Gastroesophageal sphincter (tissue), 4 donors: ENCODE results near the gene MAML3. TPM values are rescaled to one million over a fixed set of nuclear protein-coding genes. Genes with fewer than 3 reads are reported as not detected.

Experiments used
- ATAC-seq: fragments of 150-250 bp; one replicate; pipeline ENCODE4 v1.9.1; 2016; ENCODE audit warnings: mild to moderate bottlenecking, moderate library complexity
- H3K27ac ChIP-seq, 4 donors: fragments of 200-600 bp; sonication (generic) in 3 of 4; 1 replicate in 3 of 4; 2 replicates in 1 of 4; pipeline ENCODE4 v1.5.1; 2016 to 2019
- H3K27me3 ChIP-seq: fragments of 200-600 bp; sonication (generic); one replicate; pipeline ENCODE4 v1.5.1; 2019
- H3K36me3 ChIP-seq, 2 donors: fragments of 200-600 bp; sonication (generic); one replicate each; pipeline ENCODE4 v1.5.1; 2019; ENCODE audit warnings: control low read depth in 1 of 2
- H3K4me1 ChIP-seq, 3 donors: fragments of 200-600 bp; sonication (generic); 1 replicate in 2 of 3; 2 replicates in 1 of 3; pipeline ENCODE4 v1.5.1; 2016 to 2019; ENCODE audit warnings: control low read depth in 2 of 3
- H3K4me3 ChIP-seq, 2 donors: fragments of 200-600 bp; sonication (generic); one replicate each; pipeline ENCODE4 v1.5.1; 2019; ENCODE audit warnings: mild to moderate bottlenecking in 1 of 2, moderate library complexity in 1 of 2
- H3K9me3 ChIP-seq, 3 donors: fragments of 200-600 bp; sonication (generic); one replicate each; pipeline ENCODE4 v1.5.1; 2017 to 2019; ENCODE audit warnings: control low read depth in 2 of 3
- EP300 ChIP-seq: sonication (generic); formaldehyde crosslinking; IDR thresholded peaks from one replicate; pipeline ENCODE4 v1.6.1; 2017; ENCODE audit warnings: antibody characterized with exemption, mild to moderate bottlenecking
- POLR2A ChIP-seq, 2 donors: fragments of 450-650 bp; IDR thresholded peaks; one replicate each; pipeline ENCODE4 v1.6.1; 2017; ENCODE audit warnings: antibody characterized with exemption in 2 of 2, mild to moderate bottlenecking in 2 of 2, moderate library complexity in 1 of 2
- POLR2AphosphoS5 ChIP-seq: sonication (generic); formaldehyde crosslinking; IDR thresholded peaks from one replicate; pipeline ENCODE4 v1.6.1; 2017; ENCODE audit warnings: antibody characterized with exemption
- WGBS, 2 donors: methylation state at CpG; one replicate each; pipeline ENCODE4 v1.1.5; 2018; ENCODE audit warnings: low coverage in 1 of 2; 5-methylcytosine and 5-hydroxymethylcytosine counted together
- total RNA-seq, 4 donors: library from RNA; depleted of rRNA; stranded (reverse); fragments of >200 nt; gene quantifications; one replicate each; pipeline ENCODE4 v1.1.0, GENCODE V29; 2016
- TF ChIP-seq, protein P1 (sequence below), 4 experiments: fragments of 200-600 bp in 2 of 4; fragments of 450-650 bp in 2 of 4; sonication (generic) in 1 of 4; IDR thresholded peaks; one replicate each; pipeline ENCODE4 v1.5.1; 2017 to 2019; ENCODE audit warnings: antibody characterized with exemption in 4 of 4, mild to moderate bottlenecking in 2 of 4, moderate library complexity in 2 of 4

MAML3 gene
- total RNA-seq, 4 donors from 2014 or later = 5.3 to 10.6 (median 9.3) TPM

DNA sequence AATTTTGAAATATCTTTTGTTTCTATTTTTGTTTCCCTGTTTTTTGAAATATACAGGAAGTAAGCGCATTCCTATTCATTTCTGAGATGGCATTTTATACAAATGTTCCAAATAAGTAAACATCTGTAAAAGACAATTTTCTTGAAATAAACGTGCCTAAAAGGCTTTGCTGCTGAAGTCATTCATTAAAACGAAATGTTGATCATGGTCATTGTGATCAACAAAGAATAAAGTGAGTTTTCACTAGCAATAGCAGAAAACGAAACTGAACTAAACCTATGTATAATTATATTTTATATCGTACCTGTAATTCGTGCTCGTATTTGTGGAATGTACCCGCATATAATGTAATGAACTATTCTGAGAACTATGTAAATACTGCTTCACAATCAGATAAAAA lies 267.2 kb downstream of the MAML3 start:
- H3K27ac ChIP-seq = peak overlapping the region; percentile 59 to 76 (median 66)
- H3K36me3 ChIP-seq = peaks cover 0 to 19% of the 10 kb centered on the region in 2 donors
- ATAC-seq = no peak
- peak overlapping the region; percentile 26 to 28 for H3K4me3 ChIP-seq
- TF ChIP-seq POLR2AphosphoS5 (no peak), EP300 (no peak), POLR2A (IDR thresholded peaks at IDR 0.05) (no peak)
- TF ChIP-seq, protein P1, sequence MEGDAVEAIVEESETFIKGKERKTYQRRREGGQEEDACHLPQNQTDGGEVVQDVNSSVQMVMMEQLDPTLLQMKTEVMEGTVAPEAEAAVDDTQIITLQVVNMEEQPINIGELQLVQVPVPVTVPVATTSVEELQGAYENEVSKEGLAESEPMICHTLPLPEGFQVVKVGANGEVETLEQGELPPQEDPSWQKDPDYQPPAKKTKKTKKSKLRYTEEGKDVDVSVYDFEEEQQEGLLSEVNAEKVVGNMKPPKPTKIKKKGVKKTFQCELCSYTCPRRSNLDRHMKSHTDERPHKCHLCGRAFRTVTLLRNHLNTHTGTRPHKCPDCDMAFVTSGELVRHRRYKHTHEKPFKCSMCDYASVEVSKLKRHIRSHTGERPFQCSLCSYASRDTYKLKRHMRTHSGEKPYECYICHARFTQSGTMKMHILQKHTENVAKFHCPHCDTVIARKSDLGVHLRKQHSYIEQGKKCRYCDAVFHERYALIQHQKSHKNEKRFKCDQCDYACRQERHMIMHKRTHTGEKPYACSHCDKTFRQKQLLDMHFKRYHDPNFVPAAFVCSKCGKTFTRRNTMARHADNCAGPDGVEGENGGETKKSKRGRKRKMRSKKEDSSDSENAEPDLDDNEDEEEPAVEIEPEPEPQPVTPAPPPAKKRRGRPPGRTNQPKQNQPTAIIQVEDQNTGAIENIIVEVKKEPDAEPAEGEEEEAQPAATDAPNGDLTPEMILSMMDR (IDR thresholded peaks at IDR 0.05) = no peak
- 22 to 56% methylated on average over 8 of the region's 8 CpGs for WGBS, 2 donors
- H3K4me1 ChIP-seq = peaks cover 7 to 27% (median 10%) of the 10 kb centered on the region in 3 donors
- no peaks in the 10 kb centered on the region for H3K27me3 ChIP-seq
- no peaks in the 10 kb centered on the region for H3K9me3 ChIP-seq

DNA sequence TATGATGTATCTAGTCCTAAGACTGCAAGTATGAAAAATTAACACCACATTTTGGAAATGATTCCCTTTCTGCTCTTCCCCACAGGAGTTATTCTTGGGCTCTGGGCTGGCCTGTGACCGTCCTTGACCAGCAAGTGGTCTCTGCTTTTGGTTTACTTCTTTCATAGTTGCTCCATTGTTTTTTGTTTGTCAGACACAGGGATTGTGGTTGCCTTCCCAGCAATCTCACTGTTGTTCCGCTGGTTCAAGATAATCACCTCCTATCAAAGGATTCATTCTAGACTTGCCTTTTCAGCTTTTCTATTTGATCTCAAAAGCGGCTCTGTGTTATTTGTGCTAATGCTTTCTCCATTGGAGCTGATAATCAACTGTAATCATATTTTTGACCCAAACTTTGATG lies 269.5 kb downstream of the MAML3 start:
- H3K4me3 ChIP-seq = no peak overlapping the region
- no peaks in the 10 kb centered on the region for H3K9me3 ChIP-seq
- TF ChIP-seq, protein P1 (IDR thresholded peaks at IDR 0.05) = no peak
- TF ChIP-seq POLR2AphosphoS5 = no peak
- no peak for TF ChIP-seq POLR2A (IDR thresholded peaks at IDR 0.05)
- TF ChIP-seq EP300 = no peak
- peaks cover 0 to 7% of the 10 kb centered on the region in 2 donors for H3K36me3 ChIP-seq
- H3K27ac ChIP-seq = no peak overlapping the region
- no peaks in the 10 kb centered on the region for H3K27me3 ChIP-seq
- no peak for ATAC-seq
- H3K4me1 ChIP-seq = peaks cover 7 to 27% (median 10%) of the 10 kb centered on the region in 3 donors
- 75 to 94% methylated on average over 1 to 3 of the region's 3 CpGs for WGBS, 2 donors

DNA sequence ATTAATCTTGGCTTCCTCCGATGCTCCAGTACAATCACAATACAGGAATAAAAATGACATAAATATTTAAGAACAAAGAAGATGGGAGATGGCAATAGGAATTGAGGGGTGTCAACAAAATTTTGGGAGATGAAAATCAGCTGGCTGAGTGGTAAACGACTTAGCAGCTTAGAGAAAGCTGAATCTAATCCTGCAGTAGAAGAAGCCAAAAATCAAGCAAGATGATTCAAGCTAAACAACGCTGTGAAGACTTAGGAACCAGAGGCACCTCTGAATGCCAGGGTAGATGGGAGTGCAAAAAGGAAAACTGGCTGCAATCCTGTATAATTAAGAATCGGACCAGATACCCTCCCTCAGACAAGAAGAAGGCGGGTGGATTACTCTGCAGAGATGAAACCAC lies 273.1 kb downstream of the MAML3 start:
- Histone ChIP-seq H3K27ac (no peak overlapping the region), H3K4me3 (no peak overlapping the region), H3K4me1 (peaks cover 0 to 11% (median 11%) of the 10 kb centered on the region in 3 donors), H3K9me3 (no peaks in the 10 kb centered on the region), H3K27me3 (no peaks in the 10 kb centered on the region), H3K36me3 (no peaks in the 10 kb centered on the region)
- TF ChIP-seq, protein P1 (IDR thresholded peaks at IDR 0.05) = no peak
- TF ChIP-seq POLR2AphosphoS5 = no peak
- TF ChIP-seq EP300 = no peak
- no peak for TF ChIP-seq POLR2A (IDR thresholded peaks at IDR 0.05)
- 52 to 59% methylated on average over 5 of the region's 5 CpGs for WGBS, 2 donors
- ATAC-seq = no peak

DNA sequence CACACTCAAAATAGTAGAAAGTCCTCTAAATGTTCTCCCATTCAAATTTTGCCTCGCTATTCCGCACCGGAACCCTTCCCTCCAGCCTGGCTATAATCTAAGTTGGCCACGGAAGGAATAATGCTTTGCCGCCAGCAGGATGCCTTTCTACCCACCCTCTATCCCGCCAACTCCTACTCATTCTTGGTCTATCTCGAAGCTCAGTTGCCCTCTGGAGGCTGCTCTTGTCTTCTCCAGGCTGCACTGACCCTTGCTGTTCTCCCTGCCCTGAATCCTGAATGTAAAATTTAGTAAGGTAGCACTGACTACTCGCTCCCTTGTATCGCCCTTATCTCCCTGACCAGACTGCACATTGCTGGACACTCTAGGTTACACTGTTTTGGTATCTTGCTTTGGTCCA lies 275.9 kb downstream of the MAML3 start:
- no peaks in the 10 kb centered on the region for H3K9me3 ChIP-seq
- no peaks in the 10 kb centered on the region for H3K36me3 ChIP-seq
- WGBS, 2 donors = 96 to 98% methylated on average over 8 to 9 of the region's 9 CpGs
- H3K27me3 ChIP-seq = no peaks in the 10 kb centered on the region
- no peak for ATAC-seq
- H3K27ac ChIP-seq = no peak overlapping the region
- TF ChIP-seq POLR2A (IDR thresholded peaks at IDR 0.05) = no peak
- TF ChIP-seq, protein P1 (IDR thresholded peaks at IDR 0.05) = no peak
- no peak overlapping the region for H3K4me3 ChIP-seq
- H3K4me1 ChIP-seq = peaks cover 0 to 11% (median 11%) of the 10 kb centered on the region in 3 donors

DNA sequence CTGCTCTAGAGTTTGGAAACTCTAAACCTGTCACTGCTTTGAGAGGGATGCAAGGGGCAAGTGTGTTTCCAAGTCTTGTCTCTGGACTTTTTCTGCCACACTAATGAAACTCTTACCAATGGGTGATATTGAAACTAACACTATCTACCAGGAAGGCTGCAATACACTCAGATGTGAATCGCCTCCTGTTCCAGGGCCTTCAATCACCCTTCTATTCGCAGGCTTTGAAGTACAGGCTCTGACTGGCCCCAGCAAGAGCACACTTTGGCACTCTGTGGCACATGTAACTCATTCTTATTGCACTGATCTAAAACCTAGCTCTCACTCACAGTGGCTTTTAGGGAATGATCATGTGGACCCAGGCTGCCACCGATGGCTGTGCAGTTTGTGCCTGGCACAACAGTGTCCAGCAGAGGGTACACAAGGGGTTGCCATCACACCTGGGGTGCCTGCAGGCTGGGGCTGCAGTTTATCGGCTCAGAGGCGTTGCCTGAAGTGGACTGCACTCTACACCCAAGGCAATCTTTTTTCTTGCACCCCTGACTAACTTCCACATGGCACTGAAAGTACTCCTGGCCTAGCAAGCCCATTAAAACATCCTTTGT lies 277.5 kb downstream of the MAML3 start:
- WGBS, 2 donors = 63 to 76% methylated on average over 3 to 5 of the region's 5 CpGs
- no peak overlapping the region for H3K4me3 ChIP-seq
- H3K9me3 ChIP-seq = no peaks in the 10 kb centered on the region
- ATAC-seq = no peak
- TF ChIP-seq, protein P1 (IDR thresholded peaks at IDR 0.05) = peak in 1 of 4 experiments; percentile 16
- no peak for TF ChIP-seq POLR2AphosphoS5
- H3K36me3 ChIP-seq = no peaks in the 10 kb centered on the region
- H3K27me3 ChIP-seq = no peaks in the 10 kb centered on the region
- H3K27ac ChIP-seq = peak overlapping the region in 1 of 4 donors; percentile 20
- peaks cover 0 to 11% (median 11%) of the 10 kb centered on the region in 3 donors for H3K4me1 ChIP-seq
